Activated CD4-positive, alpha-beta T cell treated with anti-CD3 and anti-CD28 coated beads, Interleukin-2, amount 10 ng/mL, durations not matched to agents 24 days and 14 days (primary cell): ENCODE data around the gene KIF22. TPM values are rescaled to one million over a fixed set of nuclear protein-coding genes. Genes with fewer than 3 reads are reported as not detected.

Experiments used
- DNase-seq: peaks from one replicate; pipeline ENCODE4 v3.0.0; 2022
- H3K27ac Mint-ChIP-seq: one replicate; pipeline ENCODE4 v1.8.0; 2022; ENCODE audit warnings: mild to moderate bottlenecking, mixed read lengths
- H3K27me3 Mint-ChIP-seq: one replicate; pipeline ENCODE4 v1.8.0; 2022; ENCODE audit warnings: mixed read lengths
- H3K36me3 Mint-ChIP-seq: one replicate; pipeline ENCODE4 v1.8.0; 2022; ENCODE audit warnings: low read depth, mild to moderate bottlenecking, mixed read lengths
- H3K4me1 Mint-ChIP-seq: one replicate; pipeline ENCODE4 v1.8.0; 2021; ENCODE audit warnings: mixed read lengths
- H3K4me3 Mint-ChIP-seq: one replicate; pipeline ENCODE4 v1.8.0; 2022; ENCODE audit warnings: mild to moderate bottlenecking, moderate library complexity, mixed read lengths
- H3K9me3 Mint-ChIP-seq: one replicate; pipeline ENCODE4 v1.8.0; 2021; ENCODE audit warnings: mixed read lengths
- intact Hi-C: fragments of 100-400 bp; cut with micrococcal nuclease; formaldehyde crosslinking; loops from one replicate; pipeline ENCODE4 v1.15.1; 2023
- total RNA-seq: library from RNA; stranded (reverse); gene quantifications from 2 replicates; pipeline ENCODE4 v1.2.3, GENCODE V29; 2022

KIF22 gene
- total RNA-seq, 1 donor from 2014 or later = 132 TPM

DNA sequence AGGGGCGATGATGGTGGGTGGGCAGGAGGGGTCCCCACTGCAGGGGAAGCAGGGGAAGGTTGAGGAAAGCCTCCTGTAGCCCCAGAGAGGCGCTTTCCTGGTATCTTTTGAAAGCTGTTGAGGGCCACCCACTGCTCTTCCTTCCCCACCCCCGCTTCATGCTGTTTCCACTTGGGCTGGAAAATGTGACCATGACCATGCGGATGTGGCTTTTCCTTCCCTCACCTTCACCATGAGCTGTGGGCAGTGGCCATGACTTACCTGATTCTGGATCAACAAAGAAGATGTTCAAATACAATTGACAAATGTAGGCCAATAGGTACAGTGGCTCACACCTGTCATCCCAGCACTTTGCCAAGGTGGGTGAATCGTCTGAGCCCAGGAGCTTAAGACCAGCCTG, 43.5 kb downstream of the KIF22 start:
- DNase-seq = no peak
- intact Hi-C loops = no loop called here
- Mint-ChIP-seq H3K27me3 (no peaks in the 10 kb centered on the region), H3K4me3 (no peak overlapping the region), H3K27ac (peak overlapping the region; percentile 9), H3K4me1 (peaks cover 9% of the 10 kb centered on the region), H3K36me3 (peaks cover 59% of the 10 kb centered on the region), H3K9me3 (no peaks in the 10 kb centered on the region)

DNA sequence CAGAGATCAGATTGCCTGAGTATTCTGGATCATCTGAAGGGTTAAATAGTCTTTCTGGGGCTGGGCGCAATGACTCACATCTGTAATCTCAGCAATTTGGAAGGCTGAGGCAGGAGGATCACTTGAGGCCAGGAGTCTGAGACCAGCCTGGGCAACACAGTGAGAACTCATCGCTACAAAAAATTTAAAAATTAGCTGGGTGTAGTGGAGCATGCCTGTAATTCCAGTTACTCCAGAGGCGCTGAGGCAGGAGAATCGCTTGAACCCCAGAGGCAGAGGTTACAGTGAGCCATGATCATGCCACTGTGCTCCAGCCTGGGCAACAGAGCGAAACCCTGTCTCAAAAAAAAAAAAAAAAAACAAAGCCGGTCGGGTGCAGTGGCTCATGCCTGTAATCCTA, 45.4 kb downstream of the KIF22 start:
- peaks cover 64% of the 10 kb centered on the region for H3K36me3 Mint-ChIP-seq
- no peak overlapping the region for H3K4me3 Mint-ChIP-seq
- H3K27me3 Mint-ChIP-seq = no peaks in the 10 kb centered on the region
- peaks cover 6% of the 10 kb centered on the region for H3K4me1 Mint-ChIP-seq
- no peaks in the 10 kb centered on the region for H3K9me3 Mint-ChIP-seq
- intact Hi-C loops = no loop called here
- peak overlapping the region; percentile 63 for H3K27ac Mint-ChIP-seq
- DNase-seq = no peak

DNA sequence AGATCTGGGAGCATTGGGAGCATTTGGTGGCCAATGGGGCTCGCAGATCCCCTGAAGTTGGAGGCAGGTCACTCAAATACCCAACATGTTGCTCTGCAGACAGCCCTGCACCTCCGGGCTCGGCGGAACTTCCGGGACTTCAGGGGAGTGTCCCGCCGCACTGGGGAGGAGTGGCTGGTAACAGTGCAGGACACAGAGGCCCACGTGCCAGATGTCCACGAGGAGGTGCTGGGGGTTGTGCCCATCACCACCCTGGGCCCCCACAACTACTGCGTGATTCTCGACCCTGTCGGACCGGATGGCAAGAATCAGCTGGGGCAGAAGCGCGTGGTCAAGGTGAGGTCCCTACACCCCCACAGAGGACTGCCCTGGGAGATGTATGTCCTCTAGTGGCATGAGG, 46.1 kb downstream of the KIF22 start:
- H3K36me3 Mint-ChIP-seq = peaks cover 66% of the 10 kb centered on the region
- no peak overlapping the region for H3K4me3 Mint-ChIP-seq
- intact Hi-C loops = no loop called here

DNA sequence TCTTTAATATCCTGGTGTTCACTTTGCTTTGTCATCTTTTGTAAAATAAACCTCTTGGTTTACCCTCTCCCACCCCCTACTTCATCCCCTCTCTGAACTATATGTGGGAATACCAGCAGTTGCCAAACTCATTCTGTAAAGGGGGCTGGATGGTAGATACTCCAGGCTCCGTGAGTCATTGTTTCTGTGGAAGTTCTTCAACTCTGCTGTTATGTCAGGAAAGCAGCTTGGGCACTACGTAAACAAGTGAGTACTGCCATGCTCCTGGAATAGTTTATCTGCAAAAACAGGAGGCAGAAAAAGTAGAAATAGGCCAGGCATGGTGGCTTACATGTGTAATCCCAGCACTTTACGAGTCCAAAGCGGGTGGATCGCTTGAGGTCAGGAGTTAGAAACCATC, 47.3 kb downstream of the KIF22 start:
- peaks cover 62% of the 10 kb centered on the region for H3K36me3 Mint-ChIP-seq

More for the DNA sequence above, 46.1 kb downstream of the KIF22 start:
- peaks cover 6% of the 10 kb centered on the region for H3K4me1 Mint-ChIP-seq
- no peaks in the 10 kb centered on the region for H3K9me3 Mint-ChIP-seq
- H3K27ac Mint-ChIP-seq = no peak overlapping the region
- no peak for DNase-seq
- H3K27me3 Mint-ChIP-seq = no peaks in the 10 kb centered on the region

DNA sequence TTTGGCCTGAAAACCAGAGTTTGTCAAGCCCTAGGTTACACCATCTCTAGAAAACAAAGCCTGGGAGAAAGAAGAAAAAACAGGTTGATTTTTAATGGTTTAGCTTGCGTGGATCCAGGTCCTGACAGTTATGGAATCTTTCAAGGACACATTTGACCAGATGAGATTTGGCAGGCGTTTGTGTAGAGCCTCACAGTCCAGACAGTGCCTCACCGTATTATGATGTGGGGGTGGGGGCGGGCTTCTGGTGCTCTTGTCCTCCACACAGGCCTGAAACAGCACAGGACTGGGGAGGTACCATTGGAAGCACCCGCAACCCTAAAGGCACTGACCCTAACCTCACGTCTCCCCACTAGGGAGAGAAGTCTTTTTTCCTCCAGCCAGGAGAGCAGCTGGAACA, 49.3 kb downstream of the KIF22 start:
- no peaks in the 10 kb centered on the region for H3K27me3 Mint-ChIP-seq
- intact Hi-C loops = no loop called here
- H3K4me3 Mint-ChIP-seq = no peak overlapping the region
- H3K36me3 Mint-ChIP-seq = peaks cover 55% of the 10 kb centered on the region
- H3K9me3 Mint-ChIP-seq = no peaks in the 10 kb centered on the region
- H3K4me1 Mint-ChIP-seq = no peaks in the 10 kb centered on the region
- peak overlapping the region; percentile 18 for H3K27ac Mint-ChIP-seq
- DNase-seq = no peak

More for the DNA sequence above, 47.3 kb downstream of the KIF22 start:
- H3K27me3 Mint-ChIP-seq = no peaks in the 10 kb centered on the region
- DNase-seq = no peak
- H3K27ac Mint-ChIP-seq = no peak overlapping the region
- H3K9me3 Mint-ChIP-seq = no peaks in the 10 kb centered on the region
- intact Hi-C loops = no loop called here
- no peak overlapping the region for H3K4me3 Mint-ChIP-seq
- peaks cover 3% of the 10 kb centered on the region for H3K4me1 Mint-ChIP-seq

DNA sequence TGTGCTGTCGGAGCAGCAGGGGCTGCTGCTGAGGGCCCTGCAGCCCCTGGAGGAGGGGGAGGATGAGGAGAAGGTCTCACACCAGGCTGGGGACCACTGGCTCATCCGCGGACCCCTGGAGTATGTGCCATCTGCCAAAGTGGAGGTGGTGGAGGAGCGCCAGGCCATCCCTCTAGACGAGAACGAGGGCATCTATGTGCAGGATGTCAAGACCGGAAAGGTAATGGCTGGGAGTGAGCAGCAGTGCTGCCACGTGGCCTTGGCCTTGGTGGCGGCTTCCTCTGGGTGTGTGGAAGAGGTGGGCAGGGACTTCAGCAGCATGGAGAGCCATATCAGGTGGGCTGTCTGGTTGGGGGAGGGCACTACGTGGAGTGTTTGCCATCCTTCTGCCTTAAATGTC, 49.7 kb downstream of the KIF22 start:
- intact Hi-C loops = no loop called here
- H3K27ac Mint-ChIP-seq = peak overlapping the region; percentile 18
- no peaks in the 10 kb centered on the region for H3K27me3 Mint-ChIP-seq
- H3K9me3 Mint-ChIP-seq = no peaks in the 10 kb centered on the region
- H3K36me3 Mint-ChIP-seq = peaks cover 52% of the 10 kb centered on the region
- no peak overlapping the region for H3K4me3 Mint-ChIP-seq
- H3K4me1 Mint-ChIP-seq = no peaks in the 10 kb centered on the region
- DNase-seq = no peak

DNA sequence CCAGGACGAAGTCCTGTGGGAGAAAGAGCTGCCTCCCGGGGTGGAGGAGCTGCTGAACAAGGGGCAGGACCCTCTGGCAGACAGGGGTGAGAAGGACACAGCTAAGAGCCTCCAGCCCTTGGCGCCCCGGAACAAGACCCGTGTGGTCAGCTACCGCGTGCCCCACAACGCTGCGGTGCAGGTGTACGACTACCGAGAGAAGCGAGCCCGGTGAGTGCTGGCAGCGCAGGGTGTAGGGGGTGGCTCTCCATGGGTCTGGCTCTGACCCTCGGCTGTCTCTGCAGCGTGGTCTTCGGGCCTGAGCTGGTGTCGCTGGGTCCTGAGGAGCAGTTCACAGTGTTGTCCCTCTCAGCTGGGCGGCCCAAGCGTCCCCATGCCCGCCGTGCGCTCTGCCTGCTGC, 51.1 kb downstream of the KIF22 start:
- H3K27ac Mint-ChIP-seq = no peak overlapping the region
- no peaks in the 10 kb centered on the region for H3K9me3 Mint-ChIP-seq
- intact Hi-C loops = no loop called here
- no peak for DNase-seq
- H3K4me1 Mint-ChIP-seq = no peaks in the 10 kb centered on the region
- no peaks in the 10 kb centered on the region for H3K27me3 Mint-ChIP-seq
- H3K36me3 Mint-ChIP-seq = peaks cover 51% of the 10 kb centered on the region
- H3K4me3 Mint-ChIP-seq = no peak overlapping the region

DNA sequence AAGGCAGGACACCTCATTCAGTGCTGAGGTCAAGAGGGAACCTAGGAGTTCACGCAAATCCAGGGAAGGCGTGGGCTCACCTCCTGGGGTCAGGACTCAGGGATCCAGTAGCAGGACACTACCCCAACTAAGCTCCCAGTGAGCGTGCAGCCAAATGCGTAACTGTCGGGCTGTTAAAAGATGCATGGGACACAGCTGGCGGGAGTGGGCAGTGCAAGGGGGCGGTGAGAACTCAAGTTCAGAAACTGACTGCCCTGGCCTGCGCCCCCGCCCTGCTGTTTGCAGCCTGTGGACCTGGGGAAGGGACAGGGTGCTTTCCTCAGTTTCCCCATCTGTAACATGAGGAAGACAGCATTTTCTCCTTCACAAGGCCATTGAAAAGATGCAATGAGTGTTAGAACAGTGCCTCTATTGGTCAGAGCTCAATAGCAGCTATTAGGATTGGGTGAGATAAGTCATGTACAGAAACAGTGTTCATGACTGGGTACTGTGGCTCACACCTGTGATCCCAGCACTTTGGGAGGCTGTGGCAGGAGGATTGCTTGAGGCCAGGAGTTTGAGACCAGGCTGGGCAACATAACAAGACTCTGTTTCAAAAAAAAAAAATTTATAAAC, 52.3 kb downstream of the KIF22 start:
- Mint-ChIP-seq H3K27me3 (no peaks in the 10 kb centered on the region), H3K27ac (peak overlapping the region; percentile 9)
- DNase-seq = no peak

DNA sequence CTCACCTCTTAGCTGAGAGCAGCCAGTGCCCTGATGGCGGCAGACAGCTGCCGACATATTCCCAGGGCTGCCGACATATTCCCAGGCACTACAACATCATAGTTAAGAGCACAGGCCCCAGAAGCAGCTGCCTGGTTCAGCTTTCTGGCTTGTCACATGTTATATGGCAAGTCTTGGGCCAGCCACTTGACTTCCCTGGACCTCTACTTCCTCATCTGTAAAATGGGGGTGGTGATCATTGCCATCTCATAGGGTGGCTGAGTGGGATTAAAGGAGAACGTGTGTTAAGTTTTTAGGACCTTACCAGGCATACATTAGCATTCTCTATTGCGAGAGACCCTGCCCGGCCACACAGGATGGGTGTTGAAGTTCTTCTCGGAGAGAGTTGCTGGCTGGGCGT, 53.4 kb downstream of the KIF22 start:
- H3K9me3 Mint-ChIP-seq = no peaks in the 10 kb centered on the region
- no peak overlapping the region for H3K27ac Mint-ChIP-seq

More for the DNA sequence above, 52.3 kb downstream of the KIF22 start:
- Mint-ChIP-seq H3K4me1 (no peaks in the 10 kb centered on the region), H3K4me3 (no peak overlapping the region), H3K36me3 (peaks cover 50% of the 10 kb centered on the region), H3K9me3 (no peaks in the 10 kb centered on the region)
- intact Hi-C loops = no loop called here

DNA sequence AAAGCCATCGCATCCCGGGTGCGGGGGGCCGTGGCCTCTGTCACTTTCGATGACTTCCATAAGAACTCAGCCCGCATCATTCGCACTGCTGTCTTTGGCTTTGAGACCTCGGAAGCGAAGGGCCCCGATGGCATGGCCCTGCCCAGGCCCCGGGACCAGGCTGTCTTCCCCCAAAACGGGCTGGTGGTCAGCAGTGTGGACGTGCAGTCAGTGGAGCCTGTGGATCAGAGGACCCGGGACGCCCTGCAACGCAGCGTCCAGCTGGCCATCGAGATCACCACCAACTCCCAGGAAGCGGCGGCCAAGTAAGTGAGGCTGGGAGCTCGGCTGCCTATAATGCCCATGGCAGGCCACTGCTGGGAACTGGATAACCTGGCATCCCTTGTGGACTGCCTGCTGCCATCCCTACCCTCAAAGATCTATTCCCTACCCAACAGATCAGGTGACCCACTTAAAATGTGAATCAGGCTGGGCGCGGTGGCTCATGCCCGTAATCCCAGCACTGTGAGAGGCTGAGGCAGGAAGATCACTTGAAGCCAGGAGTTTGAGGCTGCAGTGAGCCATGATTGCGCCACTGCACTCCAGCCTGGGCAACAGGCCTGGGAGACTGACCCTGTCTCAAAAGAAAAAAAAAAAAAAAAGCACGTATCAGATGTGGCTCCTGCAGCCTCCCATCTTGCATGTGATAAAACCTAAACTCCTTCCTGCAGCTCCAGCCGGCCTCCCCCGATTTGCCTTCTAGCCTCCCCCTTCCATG, 54.2 kb downstream of the KIF22 start:
- peaks cover 2% of the 10 kb centered on the region for H3K4me1 Mint-ChIP-seq
- H3K36me3 Mint-ChIP-seq = peaks cover 45% of the 10 kb centered on the region
- no peak for DNase-seq
- H3K27ac Mint-ChIP-seq = no peak overlapping the region
- H3K4me3 Mint-ChIP-seq = no peak overlapping the region
- intact Hi-C loops = no loop called here
- H3K27me3 Mint-ChIP-seq = no peaks in the 10 kb centered on the region
- no peaks in the 10 kb centered on the region for H3K9me3 Mint-ChIP-seq

More for the DNA sequence above, 53.4 kb downstream of the KIF22 start:
- no peak for DNase-seq
- Mint-ChIP-seq H3K36me3 (peaks cover 53% of the 10 kb centered on the region), H3K4me1 (peaks cover 2% of the 10 kb centered on the region), H3K27me3 (no peaks in the 10 kb centered on the region), H3K4me3 (no peak overlapping the region)
- intact Hi-C loops = no loop called here

DNA sequence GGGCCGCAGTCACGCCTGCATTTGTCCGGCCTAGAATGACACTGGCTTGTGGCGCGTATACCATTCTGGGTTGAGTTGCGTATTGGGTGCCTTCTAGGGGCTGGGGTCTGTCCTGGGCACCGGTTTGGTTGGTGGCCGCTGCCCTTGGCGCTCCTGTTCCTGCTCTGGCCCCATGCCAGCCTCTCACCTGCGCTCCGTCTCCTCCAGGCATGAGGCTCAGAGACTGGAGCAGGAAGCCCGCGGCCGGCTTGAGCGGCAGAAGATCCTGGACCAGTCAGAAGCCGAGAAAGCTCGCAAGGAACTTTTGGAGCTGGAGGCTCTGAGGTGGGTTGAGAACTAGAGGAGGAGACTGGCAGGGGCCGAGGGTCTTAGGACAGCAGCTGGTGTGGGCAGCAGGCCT, 55.1 kb downstream of the KIF22 start:
- intact Hi-C loops = no loop called here
- Mint-ChIP-seq H3K9me3 (no peaks in the 10 kb centered on the region), H3K27me3 (no peaks in the 10 kb centered on the region), H3K36me3 (peaks cover 45% of the 10 kb centered on the region), H3K4me3 (no peak overlapping the region), H3K4me1 (peaks cover 2% of the 10 kb centered on the region), H3K27ac (no peak overlapping the region)
- no peak for DNase-seq

DNA sequence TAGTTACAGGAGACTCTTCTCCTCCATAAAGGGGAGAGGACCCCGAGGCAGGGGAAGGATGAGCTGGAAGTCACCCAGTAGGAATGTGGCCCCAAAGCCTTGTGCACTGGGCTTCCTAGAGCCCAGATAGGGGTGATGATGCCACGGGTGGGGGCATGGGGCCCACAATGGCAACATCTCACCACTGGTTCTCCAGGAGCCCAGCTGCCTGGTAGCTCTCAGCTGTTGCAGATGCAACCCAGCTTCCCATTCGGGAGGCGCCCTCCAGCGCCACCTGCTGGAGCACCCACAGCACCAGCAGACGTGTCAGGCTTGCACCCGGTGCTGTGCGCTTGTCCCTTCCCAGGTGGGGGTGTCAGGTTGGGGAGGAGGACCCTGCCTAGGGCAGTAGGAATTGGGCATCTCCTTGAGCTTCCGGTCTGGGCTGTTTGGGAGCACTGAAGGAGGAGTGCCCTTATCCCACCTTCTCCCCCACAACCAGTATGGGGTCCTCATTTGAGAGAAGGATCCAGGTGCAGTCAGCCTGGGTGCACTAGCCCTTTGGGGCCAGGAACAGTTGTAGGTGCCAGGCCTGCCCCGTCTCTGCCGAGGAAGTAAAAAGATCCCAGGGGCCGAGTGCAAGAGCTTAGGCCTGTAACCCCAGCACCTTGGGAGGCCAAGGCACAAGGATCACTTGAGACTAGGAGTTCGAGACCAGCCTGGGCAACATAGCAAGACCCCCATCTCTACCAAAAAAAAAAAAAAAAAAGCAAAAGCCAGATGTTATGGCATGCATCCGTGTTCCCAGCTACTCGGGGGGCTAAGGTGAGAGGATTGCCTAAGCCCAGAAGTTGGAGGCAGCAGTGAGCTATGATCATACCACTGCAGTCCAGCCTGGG, 58.1 kb downstream of the KIF22 start:
- Mint-ChIP-seq H3K36me3 (peaks cover 39% of the 10 kb centered on the region), H3K27me3 (no peaks in the 10 kb centered on the region), H3K4me3 (no peak overlapping the region), H3K4me1 (peaks cover 2% of the 10 kb centered on the region), H3K27ac (no peak overlapping the region), H3K9me3 (no peaks in the 10 kb centered on the region)
- peak; percentile 95 for DNase-seq
- intact Hi-C loops = loop anchor here (1.0 to 2.0 kb wide), 4 partner anchors 31 to 156 kb away; partner anchors contain the start of gene MAZ

DNA sequence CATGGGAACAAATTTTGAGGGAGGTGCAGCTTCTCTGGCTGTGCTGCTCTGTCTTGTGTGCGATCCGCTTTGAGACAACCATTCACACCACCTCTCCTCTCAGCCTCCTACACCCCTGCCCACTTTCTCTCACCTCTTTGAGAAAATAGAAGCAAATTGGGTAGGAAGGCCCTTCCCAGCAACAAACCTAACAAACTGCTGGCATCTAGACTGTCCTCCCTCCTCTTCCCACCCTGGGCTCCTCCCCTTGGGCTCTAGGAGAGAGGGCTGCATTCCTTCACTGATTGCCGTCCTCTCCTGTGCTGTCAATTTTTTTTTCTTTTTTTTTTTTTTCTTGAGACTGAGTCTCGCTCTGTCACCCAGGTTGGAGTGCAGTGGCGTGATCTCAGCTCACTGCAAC, 59.0 kb downstream of the KIF22 start:
- no peak for DNase-seq
- Mint-ChIP-seq H3K36me3 (peaks cover 35% of the 10 kb centered on the region), H3K9me3 (no peaks in the 10 kb centered on the region), H3K27ac (no peak overlapping the region), H3K4me3 (no peak overlapping the region), H3K4me1 (peaks cover 2% of the 10 kb centered on the region), H3K27me3 (no peaks in the 10 kb centered on the region)
- intact Hi-C loops = loop anchor here (2.0 kb wide), 1 partner anchor 43 kb away; the partner anchor contains the start of gene MAZ

DNA sequence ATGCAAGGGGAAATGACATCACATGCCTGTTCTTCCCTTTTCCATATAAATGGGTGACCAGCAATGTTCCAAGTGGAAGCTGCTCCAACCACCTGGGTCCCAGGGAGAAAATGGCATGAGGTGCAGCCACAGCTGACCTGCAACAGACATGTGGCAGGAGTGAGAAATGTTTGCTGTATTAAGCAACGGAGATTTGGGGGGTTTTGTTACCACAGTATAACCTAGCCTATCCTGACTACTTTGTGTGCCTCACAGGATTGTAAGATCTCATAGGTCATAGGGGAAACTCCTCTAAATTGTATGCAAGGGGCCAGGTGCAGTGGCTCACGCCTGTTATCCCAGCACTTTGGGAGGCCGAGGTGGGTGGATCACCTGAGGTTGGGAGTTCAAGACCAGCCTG, 60.4 kb downstream of the KIF22 start:
- no peak overlapping the region for H3K4me3 Mint-ChIP-seq
- no peak for DNase-seq
- intact Hi-C loops = no loop called here
- H3K27ac Mint-ChIP-seq = no peak overlapping the region
- peaks cover 2% of the 10 kb centered on the region for H3K4me1 Mint-ChIP-seq
- peaks cover 24% of the 10 kb centered on the region for H3K36me3 Mint-ChIP-seq
- H3K9me3 Mint-ChIP-seq = no peaks in the 10 kb centered on the region
- H3K27me3 Mint-ChIP-seq = no peaks in the 10 kb centered on the region
